GM19035 (cell line): ENCODE data around the gene SCAF1.

ENCODE experiments used
- ATAC-seq: cut with Tn5 transposase; IDR thresholded peaks from one replicate; pipeline ENCODE4 v1.9.1; 2021; ENCODE audit not compliant: unreplicated experiment

Gene SCAF1

DNA sequence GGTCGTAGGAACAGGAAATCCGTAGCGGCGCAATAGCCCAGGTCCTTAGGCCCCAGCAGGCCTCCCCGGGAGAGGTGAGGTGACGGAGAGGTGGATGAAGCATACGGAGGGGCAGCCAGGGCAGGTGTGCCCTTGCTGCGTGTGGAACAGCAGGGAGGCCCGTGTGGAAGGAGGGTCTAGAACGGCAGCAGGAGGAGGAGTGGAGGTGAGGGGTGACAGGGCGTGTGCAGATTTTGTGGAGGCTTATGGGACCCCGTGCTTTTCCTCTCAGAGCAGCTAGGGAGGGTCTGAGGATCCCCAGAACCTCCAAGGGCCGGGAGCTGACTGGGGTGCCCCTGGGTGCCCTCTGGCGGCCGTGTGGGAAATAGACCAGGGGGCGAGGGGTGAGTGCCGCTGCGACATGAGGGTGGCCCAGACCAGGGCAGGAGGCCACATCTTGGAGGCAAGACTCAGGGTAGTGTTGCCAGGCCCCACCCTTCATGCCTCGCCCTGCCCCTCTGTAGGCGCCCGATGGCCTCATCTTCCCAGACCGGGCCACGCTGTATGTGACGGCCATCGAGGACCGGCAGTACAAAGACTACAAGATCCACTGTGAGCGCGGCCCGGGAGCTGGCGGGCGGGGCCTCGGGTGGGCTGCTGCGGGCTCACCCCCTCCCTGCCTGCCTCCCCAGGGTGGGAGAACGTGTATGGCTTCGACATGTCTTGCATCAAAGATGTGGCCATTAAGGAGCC, 42.4 kb downstream of the SCAF1 start:
- ATAC-seq = no peak

DNA sequence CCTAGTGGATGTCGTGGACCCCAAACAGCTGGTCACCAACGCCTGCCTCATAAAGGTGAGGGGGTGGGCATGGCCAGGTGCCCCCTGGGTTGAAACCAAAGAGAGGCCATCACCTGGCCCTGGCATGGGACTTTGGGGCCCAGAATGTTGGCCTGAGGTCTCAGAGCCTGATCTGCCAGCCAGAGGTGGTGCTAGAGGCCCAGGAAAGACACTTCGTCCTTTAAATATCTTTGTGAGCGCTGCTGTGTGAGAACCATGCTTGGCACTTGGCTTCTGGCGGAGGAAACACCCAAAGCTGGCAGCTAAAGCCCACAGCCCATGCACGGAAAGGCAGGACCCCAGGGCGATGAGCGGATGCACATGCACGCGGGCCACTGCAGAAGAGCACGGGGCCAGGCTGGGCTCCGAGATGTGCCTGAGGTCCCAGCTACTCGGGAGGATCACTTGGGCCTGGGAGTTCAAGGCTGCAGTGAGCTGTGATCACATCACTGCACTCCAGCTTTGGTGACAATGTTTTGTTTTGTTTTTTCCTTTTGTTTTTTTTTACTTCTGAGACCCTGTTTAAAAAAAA, 43.1 kb downstream of the SCAF1 start:
- no peak for ATAC-seq

DNA sequence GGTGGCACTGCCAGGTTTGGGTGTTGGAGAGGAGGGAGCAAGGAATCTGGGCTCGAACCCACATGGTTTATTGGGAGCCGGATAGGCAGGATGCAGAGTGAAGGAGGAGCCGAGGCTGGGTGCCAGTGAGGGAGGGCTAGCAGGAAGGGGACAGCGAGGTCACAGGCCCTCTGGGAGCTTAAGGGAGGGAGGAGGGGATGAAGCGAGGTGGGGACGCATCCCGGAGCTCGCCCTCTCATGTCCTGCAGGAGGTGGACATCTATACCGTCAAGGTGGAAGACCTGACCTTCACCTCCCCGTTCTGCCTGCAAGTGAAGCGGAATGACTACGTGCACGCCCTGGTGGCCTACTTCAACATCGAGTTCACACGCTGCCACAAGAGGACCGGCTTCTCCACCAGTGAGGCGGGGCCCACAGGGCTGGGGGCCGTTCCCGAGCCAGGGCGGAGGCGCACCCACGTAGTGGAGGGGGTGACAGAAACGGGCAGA, 43.9 kb downstream of the SCAF1 start:
- no peak for ATAC-seq

DNA sequence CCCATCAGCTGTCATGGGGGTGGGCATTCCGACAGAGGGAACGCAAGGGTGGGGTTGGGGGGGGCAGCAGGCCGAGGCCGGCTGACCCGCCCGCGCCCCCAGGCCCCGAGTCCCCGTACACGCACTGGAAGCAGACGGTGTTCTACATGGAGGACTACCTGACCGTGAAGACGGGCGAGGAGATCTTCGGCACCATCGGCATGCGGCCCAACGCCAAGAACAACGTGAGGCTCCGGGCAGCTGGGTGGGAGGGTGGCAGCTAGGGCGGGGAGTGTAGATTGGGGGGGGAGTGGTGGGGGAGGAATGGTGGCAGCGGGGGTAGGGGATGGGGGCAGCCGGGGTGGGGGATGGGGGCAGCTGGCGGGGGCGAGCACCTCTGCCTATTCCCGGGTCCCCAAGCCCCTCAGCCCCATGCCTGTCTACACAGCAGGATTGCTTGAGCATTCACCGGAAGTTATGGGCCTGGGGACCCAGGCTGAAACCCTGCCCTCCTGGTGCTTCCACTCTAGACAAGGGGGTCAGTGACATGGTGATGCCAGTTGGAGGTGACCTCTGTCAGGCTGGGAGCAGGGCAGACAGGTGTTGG, 44.6 kb downstream of the SCAF1 start:
- ATAC-seq = no peak

DNA sequence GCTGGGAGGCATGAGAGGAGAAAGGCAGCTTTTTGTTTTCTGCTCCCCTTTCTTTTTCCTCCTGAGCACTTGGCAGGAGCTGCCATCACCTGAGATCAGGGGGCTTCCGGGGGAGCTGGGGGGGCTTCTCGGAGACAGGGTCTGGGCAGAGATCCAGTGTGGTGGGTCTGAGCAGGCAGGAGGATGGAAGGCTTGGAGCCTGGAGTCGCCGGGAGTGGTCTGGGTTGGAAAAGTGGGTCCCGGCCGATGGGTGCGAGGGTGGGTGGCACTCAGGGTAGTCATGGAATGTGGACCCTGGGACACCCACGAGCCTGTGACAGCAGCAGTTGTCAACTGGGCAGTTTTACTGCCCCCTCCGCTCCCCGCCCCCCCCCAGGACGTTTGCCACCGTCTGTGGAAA, 45.1 kb downstream of the SCAF1 start:
- ATAC-seq = no peak

DNA sequence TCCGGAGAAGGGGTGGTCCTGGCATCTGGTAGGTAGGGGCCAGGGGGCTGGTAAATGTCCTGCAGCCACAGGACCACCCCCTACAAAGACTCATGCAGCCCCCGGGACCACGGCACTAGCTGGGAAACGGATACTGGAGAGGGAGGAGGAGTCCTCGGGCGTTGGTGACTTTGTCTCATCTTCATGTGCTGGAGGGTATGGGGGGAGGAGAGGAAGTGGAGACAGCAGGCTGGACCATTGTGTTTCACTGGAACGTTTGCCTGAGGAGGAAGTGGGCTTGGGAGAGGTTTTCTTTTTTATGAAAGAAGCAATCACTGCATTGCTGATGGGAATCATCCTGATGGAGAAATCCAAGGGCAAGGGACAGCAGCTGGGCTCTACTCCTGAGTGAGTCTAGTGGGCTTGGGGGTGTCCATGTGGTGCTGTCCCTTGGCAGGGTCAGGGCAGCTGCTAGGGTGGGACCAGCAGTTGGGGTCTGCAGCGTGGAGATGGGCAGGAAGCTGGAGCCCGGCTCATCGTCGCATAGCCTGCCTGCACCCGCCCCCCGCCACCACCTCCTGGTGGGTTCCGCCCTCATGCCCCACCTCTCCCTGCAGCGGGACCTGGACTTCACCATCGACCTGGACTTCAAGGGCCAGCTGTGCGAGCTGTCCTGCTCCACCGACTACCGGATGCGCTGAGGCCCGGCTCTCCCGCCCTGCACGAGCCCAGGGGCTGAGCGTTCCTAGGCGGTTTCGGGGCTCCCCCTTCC, 45.7 kb downstream of the SCAF1 start:
- ATAC-seq = no peak

DNA sequence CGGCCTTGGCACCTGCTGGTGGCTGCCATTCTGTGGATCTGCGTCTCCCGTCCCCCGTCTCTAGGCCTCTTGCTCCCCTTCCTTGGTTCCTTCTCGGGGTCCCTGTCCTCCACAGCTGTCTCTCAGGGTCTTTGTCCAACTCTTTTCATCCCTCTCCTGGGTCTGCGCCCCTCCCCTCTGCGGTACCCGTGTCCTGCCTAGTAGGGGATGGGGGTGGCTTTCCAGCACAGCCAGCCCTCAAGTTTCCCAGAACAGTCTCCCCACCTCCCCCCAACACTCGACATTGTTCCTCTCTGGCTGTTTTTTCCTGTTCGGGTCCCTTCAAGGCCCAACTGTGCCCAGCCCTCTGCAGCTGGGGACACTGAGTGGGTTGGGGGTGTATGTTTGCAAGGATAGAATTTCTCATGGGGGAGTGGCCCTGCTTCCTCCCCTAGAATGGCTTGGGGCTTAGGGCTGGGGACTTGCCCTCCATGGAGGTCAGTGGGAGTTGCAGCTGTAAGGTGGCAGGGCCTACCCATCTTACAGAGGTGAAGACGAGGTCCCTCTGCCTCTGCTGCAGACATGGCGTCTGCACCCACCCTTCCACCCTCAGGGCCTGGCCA, 46.6 kb downstream of the SCAF1 start:
- ATAC-seq = no peak

DNA sequence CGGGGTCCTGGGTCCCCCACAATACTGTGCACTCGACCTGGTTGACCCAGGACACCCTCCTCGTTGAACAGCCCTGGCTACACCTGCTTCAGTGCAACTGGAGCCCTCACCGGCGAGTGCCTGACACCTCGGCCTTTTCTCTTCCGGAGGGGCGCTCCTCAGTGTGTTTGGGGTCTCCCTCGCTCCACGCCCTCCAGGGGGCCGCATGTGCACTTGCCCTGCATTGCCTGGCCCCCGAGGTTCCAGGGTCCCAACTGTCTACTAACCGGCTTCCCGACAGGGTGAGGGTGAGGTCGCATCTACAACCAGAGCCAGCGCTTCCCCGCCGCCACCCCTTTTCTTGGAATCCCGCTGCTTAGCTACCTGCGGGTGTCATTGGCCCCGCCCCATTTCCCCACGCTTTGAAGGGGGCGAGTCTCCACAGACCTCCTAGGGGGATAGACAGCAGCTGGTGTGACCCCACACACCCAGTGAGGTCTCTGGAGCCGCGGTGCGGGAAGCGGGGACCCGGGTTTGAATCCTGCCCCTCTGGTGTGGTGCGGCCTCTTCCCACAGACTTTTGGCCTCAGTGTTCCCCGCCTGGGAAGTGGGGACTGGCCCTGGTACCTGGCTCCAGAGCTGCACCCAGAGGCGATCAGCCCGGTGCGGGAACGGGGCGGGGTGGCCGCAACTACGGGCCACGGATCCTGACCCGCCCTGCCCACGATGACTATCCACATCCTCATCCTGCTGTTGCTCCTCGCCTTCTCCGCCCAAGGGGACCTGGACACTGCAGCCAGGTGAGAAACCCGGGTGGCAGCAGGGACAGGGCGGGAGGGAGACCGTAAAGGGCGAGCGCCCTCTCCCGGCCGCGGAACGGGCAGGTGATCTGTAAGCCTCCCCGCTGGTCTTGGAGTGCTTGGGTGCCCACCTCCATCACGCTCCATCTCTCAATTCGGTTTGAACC, 47.4 kb downstream of the SCAF1 start, which contains the start of gene ADM5:
Gene ADM5, plus strand, starts transcription at position 462 of the 946 bp plus-strand sequence. Its CDS starts 244 bp downstream, at position 706.
- no peak for ATAC-seq

DNA sequence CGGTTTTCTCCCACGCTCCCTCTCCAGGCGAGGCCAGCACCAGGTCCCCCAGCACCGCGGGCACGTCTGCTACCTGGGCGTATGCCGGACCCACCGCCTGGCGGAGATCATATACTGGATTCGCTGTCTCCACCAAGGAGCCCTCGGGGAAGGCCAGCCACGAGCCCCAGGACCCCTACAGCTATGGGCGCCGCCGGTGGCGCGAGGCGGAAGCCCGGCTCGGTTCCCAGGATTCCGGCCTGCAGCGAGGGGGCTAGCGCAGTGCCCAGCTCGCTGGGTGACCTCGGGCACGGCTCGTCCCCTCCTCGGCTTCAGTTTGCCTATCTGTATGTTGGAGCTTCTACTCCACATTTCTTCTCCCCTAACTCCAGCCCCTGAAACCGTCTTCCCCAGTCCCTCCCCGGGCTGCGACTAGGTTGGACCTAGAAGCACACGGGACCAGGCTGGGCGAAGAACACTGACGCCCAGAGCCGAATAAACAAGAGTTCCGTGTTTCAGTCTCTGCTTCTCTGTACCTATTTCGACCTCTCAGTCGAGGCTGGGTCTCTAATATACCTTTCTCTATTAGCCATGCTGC, 48.2 kb downstream of the SCAF1 start:
- ATAC-seq = no peak

DNA sequence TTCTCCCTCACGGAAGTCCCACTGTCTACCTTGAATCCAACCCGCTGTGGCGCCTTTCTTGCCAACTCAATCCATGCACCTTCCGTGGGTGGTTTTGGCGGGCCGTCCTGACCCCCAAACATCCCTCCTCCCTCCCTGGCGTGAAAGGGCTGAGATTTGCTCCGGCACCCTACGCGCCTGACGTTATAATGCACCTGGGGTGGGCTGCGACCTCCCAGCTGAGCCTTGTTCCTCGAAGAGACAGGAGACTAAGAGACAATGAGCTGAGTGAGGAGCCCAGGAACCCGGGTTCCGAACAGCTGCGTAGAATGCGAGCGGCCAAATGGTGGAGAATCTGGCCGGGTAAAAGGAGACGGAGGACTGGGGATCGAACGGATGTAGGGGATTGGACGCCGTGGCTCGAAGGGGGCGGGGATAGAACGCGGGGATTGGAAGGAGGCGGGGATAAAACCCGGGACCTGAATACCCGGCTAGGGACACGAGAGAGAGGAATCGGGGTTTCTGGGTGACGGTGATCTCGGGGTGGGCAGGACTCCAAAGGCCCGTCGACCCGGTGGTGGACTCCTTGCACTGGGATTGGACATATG, 48.7 kb downstream of the SCAF1 start, which contains the start of gene CPT1C:
Gene CPT1C, plus strand, starts transcription at position 461 of the 587 bp plus-strand sequence. CDS start 1,137 bp downstream, outside the sequence.
- ATAC-seq = no peak

DNA sequence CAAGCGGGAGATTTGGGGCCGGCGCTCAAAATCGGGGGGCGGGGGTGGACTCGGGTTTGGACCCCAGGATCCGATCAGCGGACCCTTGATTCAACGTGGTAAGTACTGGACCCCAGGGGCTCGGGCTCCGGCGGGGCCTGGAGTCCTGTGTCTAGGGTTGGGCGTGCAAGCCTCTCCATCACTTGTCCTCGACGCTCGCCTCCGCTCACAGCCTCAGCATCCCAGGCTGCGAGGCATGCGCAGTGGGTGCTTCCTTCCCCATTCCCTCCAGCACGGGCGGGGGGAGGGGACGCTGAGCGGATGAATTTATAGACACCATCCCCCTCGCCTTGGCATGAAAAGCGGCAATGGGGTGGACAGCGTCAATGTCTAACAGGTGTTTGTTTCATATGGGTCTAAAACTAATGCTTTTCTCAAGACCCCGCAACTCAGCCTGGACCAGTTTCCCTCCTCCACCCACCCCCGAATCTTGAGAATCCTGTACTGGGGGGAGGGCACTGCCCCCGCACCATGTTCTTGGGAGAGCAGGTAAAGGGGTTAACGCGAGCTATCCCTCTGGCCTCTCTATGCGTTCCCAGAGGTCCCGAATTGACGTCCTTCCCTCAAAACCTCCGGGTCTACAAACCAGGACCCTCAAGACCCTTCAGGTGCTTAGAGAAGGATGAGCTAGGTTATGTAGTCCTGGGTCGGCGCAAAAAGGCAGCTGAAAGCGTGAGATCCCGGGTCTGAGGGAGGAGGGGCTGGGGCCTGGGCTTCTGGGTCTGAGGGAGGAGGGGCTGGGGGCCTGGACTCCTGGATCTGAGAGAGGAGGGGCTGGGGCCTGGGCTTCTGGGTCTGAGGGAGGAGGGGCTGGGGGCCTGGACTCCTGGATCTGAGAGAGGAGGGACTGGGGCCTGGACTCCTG, 49.5 kb downstream of the SCAF1 start:
- ATAC-seq = no peak

DNA sequence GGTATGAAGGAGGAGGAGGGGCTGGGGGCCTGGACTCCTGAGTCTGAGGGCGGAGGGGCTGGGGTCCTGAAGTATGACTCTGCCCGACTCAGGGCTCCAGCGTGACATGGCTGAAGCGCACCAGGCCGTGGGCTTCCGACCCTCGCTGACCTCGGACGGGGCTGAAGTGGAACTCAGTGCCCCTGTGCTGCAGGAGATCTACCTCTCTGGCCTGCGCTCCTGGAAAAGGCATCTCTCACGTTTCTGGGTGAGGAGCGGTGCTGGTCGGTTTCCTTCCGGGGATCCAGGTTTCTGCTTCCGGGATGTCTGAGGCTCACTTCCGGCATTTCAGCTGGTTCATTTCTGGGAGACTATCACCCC, 50.1 kb downstream of the SCAF1 start:
- ATAC-seq = no peak

DNA sequence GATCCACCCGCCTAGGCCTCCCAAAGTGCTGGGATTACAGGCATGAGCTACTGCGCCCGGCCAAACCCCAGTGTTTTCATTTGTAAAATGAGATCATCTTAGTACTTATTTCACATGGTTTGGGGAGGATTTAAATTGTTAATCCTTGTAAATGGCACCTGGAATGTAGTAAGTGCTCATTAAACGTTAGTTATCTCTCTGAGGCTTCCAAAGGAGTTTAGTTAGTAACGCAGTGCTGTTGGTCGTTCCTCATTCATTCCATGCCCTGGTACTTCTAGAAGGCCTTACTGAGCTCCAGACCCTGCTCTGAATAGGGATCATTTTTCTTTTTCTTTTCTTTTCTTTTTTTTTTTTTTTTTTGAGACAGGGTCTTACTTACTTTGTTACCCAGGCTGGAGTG, 54.1 kb downstream of the SCAF1 start:
- no peak for ATAC-seq

DNA sequence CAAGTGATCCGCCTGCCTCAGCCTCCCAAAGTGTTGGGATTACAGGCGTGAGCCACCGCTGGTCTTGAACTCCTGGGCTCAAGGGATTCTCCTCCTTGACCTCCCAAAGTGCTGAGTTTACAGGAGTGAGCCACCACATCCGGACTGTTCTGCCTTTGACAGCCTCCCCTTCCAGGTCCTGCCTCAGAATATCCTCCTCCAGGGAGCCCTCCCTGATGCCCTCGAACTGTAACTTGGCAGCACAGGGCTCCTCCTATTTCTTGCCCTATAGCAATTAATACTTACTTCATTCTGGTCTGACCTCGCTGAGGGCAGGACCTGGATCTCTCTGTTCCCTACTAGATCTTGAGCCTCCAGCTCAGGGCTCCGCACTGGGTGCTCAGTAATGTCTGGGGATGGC, 54.9 kb downstream of the SCAF1 start:
- ATAC-seq = no peak

DNA sequence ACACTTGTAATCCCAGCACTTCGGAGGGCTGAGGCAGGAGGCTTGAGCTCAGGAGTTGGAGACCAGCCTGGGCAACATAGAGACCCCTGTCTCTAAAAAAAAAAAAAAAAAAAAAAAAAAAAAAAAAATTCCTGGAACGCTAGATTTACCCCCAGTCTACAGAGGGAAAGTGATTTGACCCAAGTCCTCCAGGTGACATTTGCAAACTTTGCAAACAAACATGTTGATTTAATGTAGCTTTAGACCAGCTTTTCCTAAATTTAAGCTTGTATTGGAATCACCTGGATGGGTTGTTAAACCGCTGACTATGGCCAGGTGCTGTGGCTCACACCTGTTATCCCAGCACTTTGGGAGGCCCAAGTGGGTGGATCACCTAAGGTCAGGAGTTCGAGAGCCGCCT, 57.4 kb downstream of the SCAF1 start:
- ATAC-seq = no peak

DNA sequence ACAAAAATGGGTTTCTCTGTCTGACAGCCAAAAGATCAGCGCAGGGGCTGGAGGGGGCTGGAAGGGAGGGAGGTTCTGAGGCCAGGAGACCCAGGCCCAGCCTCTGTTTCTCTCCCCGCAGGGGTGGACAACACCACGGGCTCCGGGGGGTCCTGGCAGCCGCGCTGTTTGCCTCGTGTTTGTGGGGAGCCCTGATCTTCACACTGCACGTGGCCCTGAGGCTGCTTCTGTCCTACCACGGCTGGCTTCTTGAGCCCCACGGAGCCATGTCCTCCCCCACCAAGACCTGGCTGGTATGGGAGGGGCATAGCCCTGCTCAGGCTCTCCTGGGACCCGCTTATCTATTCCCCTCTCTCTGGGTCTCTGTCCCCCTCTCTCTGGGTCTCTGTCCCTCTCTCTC, 58.6 kb downstream of the SCAF1 start:
- ATAC-seq = no peak

DNA sequence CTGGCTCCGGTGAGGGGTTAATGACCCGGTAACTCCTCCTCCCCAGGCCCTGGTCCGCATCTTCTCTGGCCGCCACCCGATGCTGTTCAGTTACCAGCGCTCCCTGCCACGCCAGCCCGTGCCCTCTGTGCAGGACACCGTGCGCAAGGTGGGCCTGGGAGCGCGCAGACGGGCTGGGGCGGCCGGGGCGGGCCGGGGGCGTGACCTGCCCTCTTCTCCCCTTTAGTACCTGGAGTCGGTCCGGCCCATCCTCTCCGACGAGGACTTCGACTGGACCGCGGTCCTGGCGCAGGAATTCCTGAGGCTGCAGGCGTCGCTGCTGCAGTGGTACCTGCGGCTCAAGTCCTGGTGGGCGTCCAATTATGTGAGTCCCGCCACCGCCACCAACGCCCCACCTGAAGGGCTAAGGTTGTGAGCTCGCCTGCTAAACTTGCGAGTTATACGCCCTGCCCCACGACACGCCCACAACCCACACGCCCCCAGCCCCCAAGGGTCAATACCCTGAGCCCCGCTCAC, 59.3 kb downstream of the SCAF1 start:
- ATAC-seq = no peak
